DOHH2 (cell line): Measurements from ENCODE around the gene COX11.

Source experiments
- H3F3A ChIP-seq: fragments of 200-600 bp; sonication (generic), shearing (Covaris generic); 2 replicates; pipeline ENCODE4 v1.6.0; 2016; ENCODE audit warnings: antibody characterized with exemption, mild to moderate bottlenecking; ENCODE audit not compliant: control insufficient read depth, insufficient read depth
- H3K27ac ChIP-seq: fragments of 200-600 bp; sonication (generic); 2 replicates; pipeline ENCODE4 v1.5.1; 2014; ENCODE audit warnings: low read depth, mild to moderate bottlenecking, low read length, moderate library complexity
- H3K27me3 ChIP-seq: fragments of 200-600 bp; sonication (generic); 2 replicates; pipeline ENCODE4 v1.6.1; 2014; ENCODE audit warnings: mild to moderate bottlenecking, low read length, mixed read lengths; ENCODE audit not compliant: control insufficient read depth
- H3K36me3 ChIP-seq: fragments of 200-600 bp; sonication (generic); 2 replicates; pipeline ENCODE4 v1.6.1; 2014; ENCODE audit warnings: mild to moderate bottlenecking, low read length, moderate library complexity, mixed read lengths; ENCODE audit not compliant: control insufficient read depth
- H3K4me1 ChIP-seq: fragments of 200-600 bp; sonication (generic); 2 replicates; pipeline ENCODE4 v1.6.1; 2014; ENCODE audit warnings: mild to moderate bottlenecking, low read length, mixed read lengths; ENCODE audit not compliant: control insufficient read depth
- H3K4me2 ChIP-seq: fragments of 200-600 bp; sonication (generic); 2 replicates; pipeline ENCODE4 v1.6.0; 2014; ENCODE audit warnings: mild to moderate bottlenecking, low read length, moderate library complexity
- H3K4me3 ChIP-seq: fragments of 200-600 bp; sonication (generic); 2 replicates; pipeline ENCODE4 v1.5.1; 2014; ENCODE audit warnings: mild to moderate bottlenecking, low read length, mixed read lengths
- H3K79me2 ChIP-seq: fragments of 200-600 bp; sonication (generic); 2 replicates; pipeline ENCODE4 v1.6.1; 2014; ENCODE audit warnings: mild to moderate bottlenecking, low read length, mixed read lengths; ENCODE audit not compliant: control insufficient read depth
- H3K9me2 ChIP-seq: fragments of 200-600 bp; sonication (generic); replicated peaks from 2 replicates; pipeline ENCODE4 v1.6.1; 2014; ENCODE audit warnings: mild to moderate bottlenecking, low read length, mixed read lengths; ENCODE audit not compliant: control insufficient read depth
- H3K9me3 ChIP-seq: fragments of 200-600 bp; sonication (generic); 2 replicates; pipeline ENCODE4 v1.6.1; 2014; ENCODE audit warnings: antibody characterized with exemption, low read length, mixed read lengths; ENCODE audit not compliant: control insufficient read depth, insufficient read depth
- H4K20me1 ChIP-seq: fragments of 200-600 bp; sonication (generic); 2 replicates; pipeline ENCODE4 v1.6.0; 2014; ENCODE audit warnings: low read depth, mild to moderate bottlenecking, antibody characterized with exemption, low read length, moderate library complexity; ENCODE audit not compliant: control insufficient read depth, insufficient read depth
- CTCF ChIP-seq: fragments of 200-600 bp; sonication (generic); IDR thresholded peaks from one replicate; pipeline ENCODE4 v1.5.1; 2014; ENCODE audit warnings: antibody characterized with exemption, mild to moderate bottlenecking, low read depth, low read length; ENCODE audit not compliant: poor library complexity, severe bottlenecking
- EZH2phosphoT487 ChIP-seq: fragments of 200-600 bp; sonication (generic); IDR thresholded peaks from 2 replicates; pipeline ENCODE4 v1.6.1; 2017; ENCODE audit warnings: borderline replicate concordance, mild to moderate bottlenecking, antibody characterized with exemption, low read length, moderate library complexity, mixed read lengths

Gene COX11

GRCh38 chr17:54976316-54976715 lies 7.9 kb upstream of the COX11 start:
- no peaks in the 10 kb centered on the region for H3K9me2 ChIP-seq
- H3K36me3 ChIP-seq = no peaks in the 10 kb centered on the region
- no peaks in the 10 kb centered on the region for H3K4me1 ChIP-seq
- H3K27me3 ChIP-seq = no peaks in the 10 kb centered on the region
- H3K4me3 ChIP-seq = no peak overlapping the region
- H3K27ac ChIP-seq = no peak overlapping the region
- H3K4me2 ChIP-seq = no peak overlapping the region
- no peaks in the 10 kb centered on the region for H4K20me1 ChIP-seq
- TF ChIP-seq EZH2phosphoT487 (no peak), CTCF (no peak)
- no peaks in the 10 kb centered on the region for H3F3A ChIP-seq
- H3K9me3 ChIP-seq = no peaks in the 10 kb centered on the region
- H3K79me2 ChIP-seq = peaks cover 23% of the 10 kb centered on the region

GRCh38 chr17:54974759-54975158 lies 6.3 kb upstream of the COX11 start:
- no peaks in the 10 kb centered on the region for H3K27me3 ChIP-seq
- H4K20me1 ChIP-seq = no peaks in the 10 kb centered on the region
- H3K9me3 ChIP-seq = no peaks in the 10 kb centered on the region
- H3K79me2 ChIP-seq = peaks cover 37% of the 10 kb centered on the region
- no peak overlapping the region for H3K4me3 ChIP-seq
- H3K36me3 ChIP-seq = no peaks in the 10 kb centered on the region
- H3F3A ChIP-seq = no peaks in the 10 kb centered on the region
- no peaks in the 10 kb centered on the region for H3K9me2 ChIP-seq
- no peak for TF ChIP-seq EZH2phosphoT487
- no peak for TF ChIP-seq CTCF
- no peak overlapping the region for H3K27ac ChIP-seq
- H3K4me1 ChIP-seq = peaks cover 9% of the 10 kb centered on the region
- H3K4me2 ChIP-seq = no peak overlapping the region

GRCh38 chr17:54972406-54973138 lies 4.1 kb upstream of the COX11 start:
- no peaks in the 10 kb centered on the region for H4K20me1 ChIP-seq

More at GRCh38 chr17:54972406-54973138, 4.1 kb upstream of the COX11 start:
- TF ChIP-seq CTCF (no peak), EZH2phosphoT487 (no peak)
- H3F3A ChIP-seq = no peaks in the 10 kb centered on the region
- H3K9me3 ChIP-seq = no peaks in the 10 kb centered on the region
- peaks cover 54% of the 10 kb centered on the region for H3K79me2 ChIP-seq
- H3K9me2 ChIP-seq = no peaks in the 10 kb centered on the region
- H3K4me1 ChIP-seq = peaks cover 14% of the 10 kb centered on the region
- no peak overlapping the region for H3K27ac ChIP-seq
- H3K4me2 ChIP-seq = no peak overlapping the region
- H3K4me3 ChIP-seq = no peak overlapping the region
- peaks cover 4% of the 10 kb centered on the region; the same call in 1 of the 2 replicates for H3K36me3 ChIP-seq
- H3K27me3 ChIP-seq = no peaks in the 10 kb centered on the region
